ENCODE data around the gene NUP214. TPM values are rescaled to one million over a fixed set of nuclear protein-coding genes. Genes with fewer than 3 reads are reported as not detected.
"Not testable (repeated sequence)": the region's sequence is repeated elsewhere in the genome, so short reads cannot be mapped to it uniquely, and the experiment has no call there.

NUP214 gene
- total RNA-seq, 1 donor from 2014 or later = 70.2 TPM

- Histone ChIP-seq H3K4me3 (no peak overlapping the region), H3K4me1 (peaks cover 13% of the 10 kb centered on the region), H3K9me3 (no peaks in the 10 kb centered on the region), H3K27ac (no peak overlapping the region), H3K36me3 (no peaks in the 10 kb centered on the region), H3K27me3 (no peaks in the 10 kb centered on the region)
- intact Hi-C loops (cut with DNase I) = no loop called here
- TF ChIP-seq CTCF (IDR thresholded peaks at IDR 0.05) (no peak), POLR2AphosphoS5 (IDR thresholded peaks at IDR 0.05; ENCODE audit: insufficient read depth in 1 of 2, low read depth in 1 of 2) (no peak), POLR2A (IDR thresholded peaks at IDR 0.05) (no peak)
- DNase-seq (ENCODE audit: extremely low spot score in 2 of 2) = no peak
These were observed 137.1 kb downstream of the NUP214 start for GRCh38 chr9:131262327-131263032.

- H3K27ac ChIP-seq = not testable (repeated sequence)
- peaks cover 13% of the 10 kb centered on the region for H3K4me1 ChIP-seq
These were observed 137.6 kb downstream of the NUP214 start for GRCh38 chr9:131263033-131263343.

GRCh38 chr9:131263701-131264100, 138.3 kb downstream of the NUP214 start:
- Histone ChIP-seq H3K4me3 (no peak overlapping the region), H3K27ac (no peak overlapping the region), H3K4me1 (peaks cover 13% of the 10 kb centered on the region), H3K27me3 (no peaks in the 10 kb centered on the region), H3K36me3 (no peaks in the 10 kb centered on the region), H3K9me3 (no peaks in the 10 kb centered on the region)
- TF ChIP-seq CTCF (IDR thresholded peaks at IDR 0.05) = no peak
- DNase-seq (ENCODE audit: extremely low spot score in 2 of 2) = no peak
- intact Hi-C loops (cut with DNase I) = no loop called here

More at GRCh38 chr9:131263033-131263343, 137.6 kb downstream of the NUP214 start:
- H3K27me3 ChIP-seq; H3K36me3 ChIP-seq; DNase-seq (ENCODE audit: extremely low spot score in 2 of 2); H3K9me3 ChIP-seq; H3K4me3 ChIP-seq; intact Hi-C loops (cut with DNase I): not testable (repeated sequence)

- Histone ChIP-seq H3K4me3 (no peak overlapping the region), H3K9me3 (no peaks in the 10 kb centered on the region), H3K27me3 (no peaks in the 10 kb centered on the region), H3K4me1 (peaks cover 13% of the 10 kb centered on the region), H3K36me3 (no peaks in the 10 kb centered on the region), H3K27ac (no peak overlapping the region)
- intact Hi-C loops (cut with DNase I) = no loop called here
- DNase-seq (ENCODE audit: extremely low spot score in 2 of 2) = no peak
- TF ChIP-seq POLR2AphosphoS5 (IDR thresholded peaks at IDR 0.05; ENCODE audit: insufficient read depth in 1 of 2, low read depth in 1 of 2) (no peak), POLR2A (IDR thresholded peaks at IDR 0.05) (no peak), CTCF (IDR thresholded peaks at IDR 0.05) (no peak)
These were observed 138.8 kb downstream of the NUP214 start for GRCh38 chr9:131264231-131264630.

GRCh38 chr9:131266266-131267229, 141.2 kb downstream of the NUP214 start:
- DNase-seq (ENCODE audit: extremely low spot score in 2 of 2) = no peak
- H3K36me3 ChIP-seq = no peaks in the 10 kb centered on the region
- H3K9me3 ChIP-seq = no peaks in the 10 kb centered on the region
- TF ChIP-seq POLR2A (IDR thresholded peaks at IDR 0.05) = no peak
- no peak for TF ChIP-seq CTCF (IDR thresholded peaks at IDR 0.05)
- TF ChIP-seq POLR2AphosphoS5 (IDR thresholded peaks at IDR 0.05; ENCODE audit: insufficient read depth in 1 of 2, low read depth in 1 of 2) = no peak
- no peak overlapping the region for H3K27ac ChIP-seq
- no peaks in the 10 kb centered on the region for H3K27me3 ChIP-seq
- peaks cover 13% of the 10 kb centered on the region for H3K4me1 ChIP-seq
- intact Hi-C loops (cut with DNase I) = no loop called here
- no peak overlapping the region for H3K4me3 ChIP-seq

Measured in vagina (tissue), 2 donors.